Measurements from ENCODE around the gene ZNHIT3. TPM values are rescaled to one million over a fixed set of nuclear protein-coding genes. Genes with fewer than 3 reads are reported as not detected.
A peak's percentile ranks its signal among the peaks of the same experiment; 100 is the strongest.

Gene ZNHIT3
- total and polyA plus RNA-seq, 10 of the 15 experiments (the other 5 are each of a cell fraction or from before 2014, with no cell fraction given), result 34.1 to 128 (median 55.6) TPM

DNA sequence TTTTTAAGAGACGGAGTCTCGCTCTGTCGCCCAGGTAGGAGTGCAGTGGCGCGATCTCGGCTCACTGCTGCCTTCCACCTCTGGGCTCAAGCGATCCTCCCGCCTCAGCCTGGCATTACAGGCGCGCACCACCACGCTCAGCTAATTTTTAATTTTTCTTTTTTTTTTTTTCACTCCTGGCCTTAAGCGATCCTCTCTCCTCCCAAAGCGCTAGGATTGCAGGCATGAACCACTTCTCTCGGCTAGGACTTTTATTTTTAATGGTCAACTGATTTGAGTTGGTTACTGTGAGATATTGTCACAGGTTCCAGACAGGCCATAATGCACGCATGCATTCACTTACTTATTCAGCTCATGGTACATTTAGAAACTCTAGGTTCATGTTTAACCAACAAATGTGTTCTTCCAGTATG is 49.2 kb downstream of the ZNHIT3 start:
- Histone ChIP-seq H3K4me3 (peak overlapping the region; percentile 81), H4K20me1 (ENCODE audit: control insufficient read depth, insufficient read depth) (no peaks in the 10 kb centered on the region), H3K36me3 (ENCODE audit: control insufficient read depth in 2 of 2, insufficient read depth in 2 of 2, low read length in 1 of 2) (peaks cover 4 to 17% of the 10 kb centered on the region in 2 experiments), H3K4me1 (ENCODE audit: control insufficient read depth, insufficient read depth, low read length) (peaks cover 9% of the 10 kb centered on the region), H3K27me3 (replicated peaks in 1 of 2; ENCODE audit: control insufficient read depth in 2 of 2, insufficient read depth in 2 of 2, low read length in 1 of 2) (no peaks in the 10 kb centered on the region), H3K79me2 (ENCODE audit: control insufficient read depth, insufficient read depth, low read length) (peaks cover 29% of the 10 kb centered on the region), H2AFZ (ENCODE audit: control insufficient read depth, low read depth, low read length) (peak overlapping the region; percentile 58), H3K9me3 (replicated peaks; ENCODE audit: control insufficient read depth, insufficient read depth, low read length) (no peaks in the 10 kb centered on the region), H3K9ac (ENCODE audit: control insufficient read depth, insufficient read depth, low read length) (peak overlapping the region; percentile 98), H3K27ac (ENCODE audit: control insufficient read depth, insufficient read depth) (peak overlapping the region; percentile 98), H3K4me2 (ENCODE audit: control insufficient read depth, insufficient read depth) (peak overlapping the region; percentile 86)
- peak; percentile 43 for ATAC-seq
- TSS peak; percentile 80 for BruUV-seq (replicated peaks)
- ChIA-PET CTCF (interaction anchor here (1.3 to 4.0 kb wide), 5 partner anchors 8 to 67 kb away, joined by 5 to 15 read pairs (median 11); partner anchors contain the start of gene MRM1), RAD21 (ENCODE audit: unreplicated experiment) (interaction anchor here (0.8 to 3.0 kb wide), 3 partner anchors 8 to 67 kb away, joined by 3 to 28 read pairs (median 3); partner anchors contain the start of gene MRM1), POLR2A (interaction anchor here (0.5 to 3.2 kb wide), 7 partner anchors 8 to 418 kb away, joined by 3 to 18 read pairs (median 6); partner anchors contain the start of gene MRM1), SMC1A (ENCODE audit: uncharacterized antibody, unreplicated experiment) (interaction anchor here (1.2 to 3.9 kb wide), 2 partner anchors 15 to 67 kb away, joined by 3 to 23 read pairs; partner anchors contain the start of gene MRM1)
- in situ Hi-C loops (cut with MboI), result no loop called here
- no peak for FAIRE-seq
- DNase-seq (ENCODE audit: low read depth, low spot score), result no peak
- intact Hi-C loops (cut with micrococcal nuclease; ENCODE audit: unreplicated experiment), result loop anchor here (1.0 to 2.0 kb wide), 2 partner anchors 9 to 49 kb away; partner anchors contain the start of genes GGNBP2 and ZNHIT3
- 6% methylated on average over 14 of the region's 15 CpGs for WGBS (ENCODE audit: insufficient coverage, insufficient replicate concordance, low lambda C conversion rate, missing lambda C conversion rate)
- peak; percentile 62 for TF ChIP-seq SKIL (IDR thresholded peaks at IDR 0.05; ENCODE audit: low read depth, poor library complexity, severe bottlenecking)
- 0 out of 2 replicates have a peak, but pooled peaks have one; percentile 12 for TF ChIP-seq ZBED1 (IDR thresholded peaks at IDR 0.05; ENCODE audit: borderline replicate concordance)
- TF ChIP-seq IRF3 (IDR thresholded peaks at IDR 0.05), result no peak
- peak; percentile 82 for TF ChIP-seq KLF5 (IDR thresholded peaks at IDR 0.05; ENCODE audit: partially characterized antibody)
- TF ChIP-seq SMAD1 (IDR thresholded peaks at IDR 0.05; ENCODE audit: low read depth, partially characterized antibody), result peak; percentile 51
- TF ChIP-seq YBX1 (IDR thresholded peaks at IDR 0.05), result 0 out of 2 replicates have a peak, but pooled peaks have one; percentile 62
- no peak for TF ChIP-seq E2F8 (IDR thresholded peaks at IDR 0.05; ENCODE audit: low read depth, partially characterized antibody)
- 0 out of 4 replicates have a peak, but pooled peaks of 1 of the 2 experiments have one; percentile 0 for TF ChIP-seq ETV6 (conservative IDR thresholded peaks at IDR 0.05 in 1 of 2, IDR thresholded peaks at IDR 0.05 in 1 of 2; ENCODE audit: borderline replicate concordance in 1 of 2, low read depth in 1 of 2)
- TF ChIP-seq SMARCA5 (IDR thresholded peaks at IDR 0.05), result 0 out of 2 replicates have a peak, but pooled peaks have one; percentile 26
- TF ChIP-seq, protein P1, sequence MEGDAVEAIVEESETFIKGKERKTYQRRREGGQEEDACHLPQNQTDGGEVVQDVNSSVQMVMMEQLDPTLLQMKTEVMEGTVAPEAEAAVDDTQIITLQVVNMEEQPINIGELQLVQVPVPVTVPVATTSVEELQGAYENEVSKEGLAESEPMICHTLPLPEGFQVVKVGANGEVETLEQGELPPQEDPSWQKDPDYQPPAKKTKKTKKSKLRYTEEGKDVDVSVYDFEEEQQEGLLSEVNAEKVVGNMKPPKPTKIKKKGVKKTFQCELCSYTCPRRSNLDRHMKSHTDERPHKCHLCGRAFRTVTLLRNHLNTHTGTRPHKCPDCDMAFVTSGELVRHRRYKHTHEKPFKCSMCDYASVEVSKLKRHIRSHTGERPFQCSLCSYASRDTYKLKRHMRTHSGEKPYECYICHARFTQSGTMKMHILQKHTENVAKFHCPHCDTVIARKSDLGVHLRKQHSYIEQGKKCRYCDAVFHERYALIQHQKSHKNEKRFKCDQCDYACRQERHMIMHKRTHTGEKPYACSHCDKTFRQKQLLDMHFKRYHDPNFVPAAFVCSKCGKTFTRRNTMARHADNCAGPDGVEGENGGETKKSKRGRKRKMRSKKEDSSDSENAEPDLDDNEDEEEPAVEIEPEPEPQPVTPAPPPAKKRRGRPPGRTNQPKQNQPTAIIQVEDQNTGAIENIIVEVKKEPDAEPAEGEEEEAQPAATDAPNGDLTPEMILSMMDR (IDR thresholded peaks at IDR 0.05 in 2 of 3, conservative IDR thresholded peaks at IDR 0.05 in 1 of 3; ENCODE audit: control insufficient read depth in 2 of 3, extremely low read depth in 1 of 3, insufficient read depth in 1 of 3, low read depth in 3 of 3, low read length in 3 of 3), result 0 out of 6 replicates have a peak, but pooled peaks of 1 of the 3 experiments have one; percentile 6
- TF ChIP-seq NFYB (IDR thresholded peaks at IDR 0.05; ENCODE audit: insufficient read depth, low read depth, low read length), result no peak
- TF ChIP-seq RB1 (IDR thresholded peaks at IDR 0.05; ENCODE audit: borderline replicate concordance), result no peak
